GM20431 (cell line): ENCODE data around the gene SKAP1.
"Not testable (repeated sequence)": the region's sequence is repeated elsewhere in the genome, so short reads cannot be mapped to it uniquely, and the experiment has no call there.

Source experiments
- in situ Hi-C: fragments of 300-500 bp; cut with MseI, MboI; formaldehyde crosslinking; loops from one replicate; pipeline ENCODE4 v1.15.0; 2020; ENCODE audit warnings: low sequenced_read_pairs; ENCODE audit not compliant: unreplicated experiment

Gene SKAP1

GRCh38 chr17:48192321-48192731 lies 237.7 kb downstream of the SKAP1 start:
- in situ Hi-C loops: no loop called here

GRCh38 chr17:48191362-48191761 lies 238.7 kb downstream of the SKAP1 start:
- in situ Hi-C loops: no loop called here

GRCh38 chr17:48190871-48191270 lies 239.1 kb downstream of the SKAP1 start:
- in situ Hi-C loops: no loop called here

GRCh38 chr17:48187872-48188608 lies 242.0 kb downstream of the SKAP1 start:
- in situ Hi-C loops: no loop called here

GRCh38 chr17:48186317-48186716 lies 243.7 kb downstream of the SKAP1 start:
- in situ Hi-C loops: not testable (repeated sequence)

GRCh38 chr17:48184721-48185120 lies 245.3 kb downstream of the SKAP1 start:
- in situ Hi-C loops: no loop called here

GRCh38 chr17:48181653-48182052 lies 248.4 kb downstream of the SKAP1 start:
- in situ Hi-C loops: no loop called here

- in situ Hi-C loops: no loop called here
These were observed 249.0 kb downstream of the SKAP1 start for GRCh38 chr17:48180842-48181629.

- in situ Hi-C loops: no loop called here
These were observed 250.7 kb downstream of the SKAP1 start for GRCh38 chr17:48179071-48179945.

GRCh38 chr17:48178317-48178716 lies 251.7 kb downstream of the SKAP1 start:
- in situ Hi-C loops: no loop called here

GRCh38 chr17:48177816-48178215 lies 252.2 kb downstream of the SKAP1 start:
- in situ Hi-C loops: no loop called here

- in situ Hi-C loops: no loop called here
These were observed 253.6 kb downstream of the SKAP1 start for GRCh38 chr17:48176471-48176855.

- in situ Hi-C loops: no loop called here
These were observed 254.1 kb downstream of the SKAP1 start for GRCh38 chr17:48175692-48176470.

GRCh38 chr17:48174833-48175523 lies 255.0 kb downstream of the SKAP1 start:
- in situ Hi-C loops: no loop called here

- in situ Hi-C loops: no loop called here
These were observed 256.6 kb downstream of the SKAP1 start for GRCh38 chr17:48173191-48173984.

GRCh38 chr17:48169926-48170325 lies 260.1 kb downstream of the SKAP1 start:
- in situ Hi-C loops: no loop called here

- in situ Hi-C loops: no loop called here
These were observed 266.2 kb downstream of the SKAP1 start for GRCh38 chr17:48163809-48164208.

- in situ Hi-C loops: no loop called here
These were observed 267.0 kb downstream of the SKAP1 start for GRCh38 chr17:48162946-48163506.
